Effector CD8-positive, alpha-beta T cell (primary cell): ENCODE measurements around the gene PPOX.

Experiments
- DNase-seq: peaks from one replicate; lab custom pipeline; 2025; lab: John Stamatoyannopoulos, UW
- total RNA-seq, 4 experiments: gene quantifications; one replicate each; lab custom pipeline; 2026; lab: John Stamatoyannopoulos, UW

The PPOX gene
- total RNA-seq = 21.6 to 43.5 (median 36.4) reads per million in 4 experiments

- peak; percentile 84 for DNase-seq
Measured at GRCh38 chr1:161165742-161166668, at the start of gene PPOX. Gene PPOX, plus strand, starts transcription at chr1:161166426. Its CDS starts 422 bp downstream, at chr1:161166848.

GRCh38 chr1:161117759-161118581 is 48.3 kb upstream of the PPOX start, which contains the start of the genes NIT1 and PFDN2:
Gene NIT1, plus strand, starts transcription at chr1:161118105. Its CDS starts 72 bp downstream, at chr1:161118177.
Gene PFDN2, minus strand, starts transcription at chr1:161118037. Its CDS starts 11 bp downstream, at chr1:161118026.
- peak; percentile 67 for DNase-seq

GRCh38 chr1:161119092-161119903 is 46.9 kb upstream of the PPOX start:
- DNase-seq = peak; percentile 6

GRCh38 chr1:161121042-161121650 is 45.1 kb upstream of the PPOX start:
- DNase-seq = no peak

GRCh38 chr1:161121834-161122233 is 44.4 kb upstream of the PPOX start:
- no peak for DNase-seq

GRCh38 chr1:161122967-161123366 is 43.3 kb upstream of the PPOX start:
- DNase-seq = no peak

- DNase-seq = no peak
Measured at GRCh38 chr1:161127649-161128048, 38.6 kb upstream of the PPOX start.

- no peak for DNase-seq
Measured at GRCh38 chr1:161128591-161129420, 37.4 kb upstream of the PPOX start.

- DNase-seq = no peak
Measured at GRCh38 chr1:161130266-161130665, 36.0 kb upstream of the PPOX start.

GRCh38 chr1:161131523-161132409 is 34.5 kb upstream of the PPOX start:
- no peak for DNase-seq

- peak; percentile 78 for DNase-seq
Measured at GRCh38 chr1:161132410-161133219, 33.6 kb upstream of the PPOX start, which contains the start of gene DEDD. Gene DEDD, minus strand, starts transcription at chr1:161132667. Its CDS starts 8,205 bp downstream, at chr1:161124462.

GRCh38 chr1:161133220-161133740 is 32.9 kb upstream of the PPOX start:
- no peak for DNase-seq

- no peak for DNase-seq
Measured at GRCh38 chr1:161137881-161138280, 28.3 kb upstream of the PPOX start.

- no peak for DNase-seq
Measured at GRCh38 chr1:161138431-161138830, 27.8 kb upstream of the PPOX start.

GRCh38 chr1:161139766-161140165 is 26.5 kb upstream of the PPOX start:
- peak; percentile 6 for DNase-seq

- no peak for DNase-seq
Measured at GRCh38 chr1:161140755-161141400, 25.3 kb upstream of the PPOX start.

GRCh38 chr1:161145832-161146231 is 20.4 kb upstream of the PPOX start:
- DNase-seq = no peak
